Measurements from ENCODE around the gene NOD2. TPM values are rescaled to one million over a fixed set of nuclear protein-coding genes. Genes with fewer than 3 reads are reported as not detected.

NOD2 gene
- total RNA-seq, 1 experiment from 2014 or later: 5.4 TPM

DNA sequence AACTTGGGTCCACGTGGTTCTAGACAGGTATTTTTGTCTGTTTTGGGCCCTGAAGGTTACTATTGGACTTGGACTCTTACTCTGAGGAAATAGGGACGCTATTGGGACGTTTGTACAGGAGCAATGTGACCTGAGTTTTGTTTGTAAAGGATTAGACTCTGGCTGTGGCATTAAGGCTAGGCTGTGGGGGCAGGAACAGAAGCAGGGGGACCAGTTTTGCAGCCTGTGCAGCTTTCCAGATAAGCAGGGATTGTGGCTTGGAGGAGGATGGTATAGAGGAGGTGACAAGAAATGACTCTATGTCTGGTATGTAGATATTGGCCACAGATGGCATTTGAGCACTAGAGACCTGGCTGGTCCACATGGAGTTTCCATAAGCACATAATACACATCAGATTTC lies 12.8 kb downstream of the NOD2 start:
- Histone ChIP-seq H3K27me3 (ENCODE audit: insufficient read depth, low read length) (no peaks in the 10 kb centered on the region), H2AFZ (ENCODE audit: low read depth, low read length, poor library complexity, severe bottlenecking) (no peak overlapping the region), H3K79me2 (ENCODE audit: insufficient read depth, low read length) (no peaks in the 10 kb centered on the region), H3K4me1 (ENCODE audit: control insufficient read depth in 1 of 2, insufficient read depth in 2 of 2, low read length in 2 of 2) (no peaks in the 10 kb centered on the region), H3K9me2 (ENCODE audit: insufficient read depth) (no peaks in the 10 kb centered on the region), H3K4me2 (ENCODE audit: low read length) (no peak overlapping the region), H3K9ac (ENCODE audit: low read length) (no peak overlapping the region), H3K36me3 (ENCODE audit: control insufficient read depth in 1 of 2, insufficient read depth in 2 of 2, low read length in 2 of 2) (no peaks in the 10 kb centered on the region), H4K20me1 (ENCODE audit: insufficient read depth) (no peaks in the 10 kb centered on the region), H3K27ac (ENCODE audit: low read depth, low read length) (no peak overlapping the region), H3K9me3 (ENCODE audit: control insufficient read depth in 1 of 2, insufficient read depth in 1 of 2, low read depth in 1 of 2, low read length in 2 of 2) (peaks cover 8 to 19% of the 10 kb centered on the region in 2 experiments; a peak in 2 of 4 replicates), H3K4me3 (replicated peaks in 1 of 2; ENCODE audit: low read depth in 1 of 2, low read length in 2 of 2) (no peak overlapping the region)
- intact Hi-C loops (cut with micrococcal nuclease): no loop called here
- BruUV-seq (replicated peaks): no TSS peak
- CTCF ChIA-PET: no interaction called here
- POLR2A ChIA-PET: no interaction called here
- RAD21 ChIA-PET (ENCODE audit: low non-redundant PET in 1 of 2, low total read pairs in 2 of 2, uncharacterized antibody in 2 of 2, unreplicated experiment in 2 of 2): no interaction called here
- DNase-seq (ENCODE audit: low read depth, low spot score) (no peak), ATAC-seq (no peak)
- TF ChIP-seq YY1 (IDR thresholded peaks at IDR 0.05; ENCODE audit: extremely low read depth, insufficient replicate concordance, low read depth, low read length): no peak
- no peak for TF ChIP-seq JUND (IDR thresholded peaks at IDR 0.05)
- TF ChIP-seq SIN3A (IDR thresholded peaks at IDR 0.05; ENCODE audit: low read depth): no peak
- TF ChIP-seq TCF7L2 (IDR thresholded peaks at IDR 0.05; ENCODE audit: borderline replicate concordance, extremely low read depth, insufficient read depth, insufficient read length): no peak
- TF ChIP-seq, protein P1, sequence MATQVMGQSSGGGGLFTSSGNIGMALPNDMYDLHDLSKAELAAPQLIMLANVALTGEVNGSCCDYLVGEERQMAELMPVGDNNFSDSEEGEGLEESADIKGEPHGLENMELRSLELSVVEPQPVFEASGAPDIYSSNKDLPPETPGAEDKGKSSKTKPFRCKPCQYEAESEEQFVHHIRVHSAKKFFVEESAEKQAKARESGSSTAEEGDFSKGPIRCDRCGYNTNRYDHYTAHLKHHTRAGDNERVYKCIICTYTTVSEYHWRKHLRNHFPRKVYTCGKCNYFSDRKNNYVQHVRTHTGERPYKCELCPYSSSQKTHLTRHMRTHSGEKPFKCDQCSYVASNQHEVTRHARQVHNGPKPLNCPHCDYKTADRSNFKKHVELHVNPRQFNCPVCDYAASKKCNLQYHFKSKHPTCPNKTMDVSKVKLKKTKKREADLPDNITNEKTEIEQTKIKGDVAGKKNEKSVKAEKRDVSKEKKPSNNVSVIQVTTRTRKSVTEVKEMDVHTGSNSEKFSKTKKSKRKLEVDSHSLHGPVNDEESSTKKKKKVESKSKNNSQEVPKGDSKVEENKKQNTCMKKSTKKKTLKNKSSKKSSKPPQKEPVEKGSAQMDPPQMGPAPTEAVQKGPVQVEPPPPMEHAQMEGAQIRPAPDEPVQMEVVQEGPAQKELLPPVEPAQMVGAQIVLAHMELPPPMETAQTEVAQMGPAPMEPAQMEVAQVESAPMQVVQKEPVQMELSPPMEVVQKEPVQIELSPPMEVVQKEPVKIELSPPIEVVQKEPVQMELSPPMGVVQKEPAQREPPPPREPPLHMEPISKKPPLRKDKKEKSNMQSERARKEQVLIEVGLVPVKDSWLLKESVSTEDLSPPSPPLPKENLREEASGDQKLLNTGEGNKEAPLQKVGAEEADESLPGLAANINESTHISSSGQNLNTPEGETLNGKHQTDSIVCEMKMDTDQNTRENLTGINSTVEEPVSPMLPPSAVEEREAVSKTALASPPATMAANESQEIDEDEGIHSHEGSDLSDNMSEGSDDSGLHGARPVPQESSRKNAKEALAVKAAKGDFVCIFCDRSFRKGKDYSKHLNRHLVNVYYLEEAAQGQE (IDR thresholded peaks at IDR 0.05; ENCODE audit: low read depth): no peak
